GM19351 (cell line): ENCODE measurements around the gene CD33.
"Not testable (repeated sequence)": the region's sequence is repeated elsewhere in the genome, so short reads cannot be mapped to it uniquely, and the experiment has no call there.

ENCODE experiments used
- ATAC-seq: cut with Tn5 transposase; IDR thresholded peaks from one replicate; pipeline ENCODE4 v1.9.1; 2021; ENCODE audit warnings: mild to moderate bottlenecking, moderate library complexity; ENCODE audit not compliant: unreplicated experiment

Gene CD33

GRCh38 chr19:51210191-51210784, 14.6 kb upstream of the CD33 start:
- no peak for ATAC-seq

DNA sequence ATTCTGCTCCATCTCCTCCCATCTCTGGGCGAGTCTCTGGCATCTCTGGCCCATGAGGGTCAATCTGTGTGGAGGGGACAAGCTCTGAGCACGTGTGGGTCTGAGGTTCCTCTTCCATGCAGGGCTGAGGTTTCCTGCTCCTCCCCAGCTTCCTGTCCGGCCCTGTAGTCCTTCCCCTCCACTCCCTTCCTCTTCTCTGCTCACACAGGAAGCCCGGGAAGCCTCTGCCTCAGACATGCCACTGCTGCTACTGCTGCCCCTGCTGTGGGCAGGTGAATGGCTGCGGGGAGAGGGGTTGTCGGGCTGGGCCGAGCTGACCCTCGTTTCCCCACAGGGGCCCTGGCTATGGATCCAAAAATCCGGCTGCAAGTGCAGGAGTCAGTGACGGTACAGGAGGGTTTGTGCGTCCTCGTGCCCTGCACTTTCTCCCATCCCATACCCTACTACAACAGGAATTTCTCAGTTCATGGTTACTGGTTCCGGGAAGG, 14.0 kb upstream of the CD33 start:
- ATAC-seq: not testable (repeated sequence)

GRCh38 chr19:51211833-51212232, 13.0 kb upstream of the CD33 start:
- ATAC-seq: no peak

DNA sequence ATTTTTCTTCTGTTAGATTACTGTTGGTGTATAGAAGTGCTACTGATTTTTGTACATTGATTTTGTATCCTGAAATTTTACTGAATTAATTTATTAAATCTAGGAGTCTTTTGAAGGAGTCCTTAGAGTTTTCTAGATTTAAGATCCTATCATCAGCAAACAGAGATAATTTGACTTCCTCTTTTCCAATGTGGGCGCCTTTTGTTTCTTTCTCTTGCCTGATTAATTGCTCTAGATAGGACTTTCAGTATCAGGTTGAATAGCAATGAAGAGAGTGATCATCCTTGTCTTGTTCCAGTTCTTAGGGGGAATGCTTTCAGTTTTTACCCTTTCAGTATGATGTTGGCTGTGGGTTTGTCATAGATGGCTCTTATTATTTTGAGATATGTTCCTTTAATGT, 5.6 kb upstream of the CD33 start:
- ATAC-seq: no peak

DNA sequence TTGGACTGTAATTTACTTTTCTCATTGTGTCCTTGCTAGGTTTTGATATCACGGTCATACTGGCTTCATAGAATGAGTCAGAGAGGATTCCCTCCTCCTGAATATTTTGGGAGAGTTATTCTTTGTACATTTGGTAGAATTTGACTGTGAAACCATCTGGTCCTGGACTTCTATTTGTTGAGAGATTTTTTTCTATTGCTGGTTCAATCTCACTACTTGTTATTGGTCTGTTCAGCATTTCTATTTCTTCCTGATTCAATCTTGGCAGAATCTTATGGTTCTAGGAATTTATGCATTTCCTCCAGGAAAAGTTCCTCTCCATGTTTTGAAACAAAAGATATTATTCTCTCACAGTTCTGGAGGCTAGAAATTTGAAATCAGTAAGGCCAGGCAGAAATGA, 4.9 kb upstream of the CD33 start:
- no peak for ATAC-seq

DNA sequence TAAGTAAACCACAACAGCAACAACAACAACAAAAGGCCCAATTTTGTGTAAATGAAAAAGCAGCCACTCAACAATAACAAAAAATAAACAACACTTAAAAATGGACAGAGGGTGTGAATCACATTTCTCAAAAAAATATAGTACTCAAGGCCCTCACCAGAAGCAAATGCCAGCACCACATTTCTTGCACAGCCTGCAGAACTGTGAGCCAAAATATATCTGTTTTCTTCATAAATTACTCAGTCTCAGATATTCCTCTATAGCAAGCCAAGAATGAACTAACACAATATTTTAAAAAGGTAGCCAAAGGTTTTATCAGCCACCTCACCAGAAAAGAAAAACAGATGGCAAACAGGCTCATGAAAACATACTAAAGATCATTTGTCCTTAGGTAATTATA, 3.9 kb upstream of the CD33 start:
- no peak for ATAC-seq

DNA sequence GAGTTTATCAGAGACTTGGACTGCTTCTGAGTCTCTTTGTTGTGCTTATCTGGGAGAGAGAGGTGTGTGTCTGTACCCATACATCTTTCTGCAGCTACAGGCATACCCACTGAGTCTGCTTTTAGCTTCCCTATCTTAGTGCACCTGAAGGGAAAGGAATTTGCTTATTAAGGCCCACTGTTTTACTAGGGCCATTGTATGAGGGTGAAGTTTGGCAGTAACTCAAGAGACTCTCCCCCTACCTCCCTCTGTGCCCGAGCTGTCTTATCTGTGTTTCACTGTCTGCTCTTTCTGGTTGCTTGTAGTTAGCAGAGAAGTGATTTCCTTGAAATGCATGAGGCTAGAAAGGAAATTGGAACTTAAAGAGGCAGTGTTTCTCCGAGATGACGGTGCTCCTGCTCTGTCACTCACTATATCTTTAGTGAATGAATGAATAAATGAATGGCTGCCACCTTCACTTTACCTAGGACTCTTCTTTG, 678 bp upstream of the CD33 start:
- ATAC-seq: no peak

DNA sequence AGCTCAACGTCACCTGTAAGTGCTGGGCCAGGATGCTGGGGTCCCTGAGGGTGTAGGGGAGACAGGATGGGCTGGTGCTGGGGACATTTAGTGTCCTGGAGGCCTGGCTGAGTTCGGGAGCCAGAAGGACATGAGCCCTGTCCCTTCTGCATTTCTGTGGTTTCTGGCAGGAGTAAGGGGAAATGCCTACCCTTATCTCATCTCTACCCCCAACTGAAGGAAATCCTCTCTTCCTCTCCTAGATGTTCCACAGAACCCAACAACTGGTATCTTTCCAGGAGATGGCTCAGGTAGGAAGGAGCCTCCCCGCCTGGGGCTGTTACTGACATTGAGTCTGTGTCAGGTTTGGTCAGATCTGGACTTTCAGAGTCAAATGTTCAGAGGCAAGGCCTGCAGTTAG, 1.2 kb downstream of the CD33 start:
- ATAC-seq: no peak

DNA sequence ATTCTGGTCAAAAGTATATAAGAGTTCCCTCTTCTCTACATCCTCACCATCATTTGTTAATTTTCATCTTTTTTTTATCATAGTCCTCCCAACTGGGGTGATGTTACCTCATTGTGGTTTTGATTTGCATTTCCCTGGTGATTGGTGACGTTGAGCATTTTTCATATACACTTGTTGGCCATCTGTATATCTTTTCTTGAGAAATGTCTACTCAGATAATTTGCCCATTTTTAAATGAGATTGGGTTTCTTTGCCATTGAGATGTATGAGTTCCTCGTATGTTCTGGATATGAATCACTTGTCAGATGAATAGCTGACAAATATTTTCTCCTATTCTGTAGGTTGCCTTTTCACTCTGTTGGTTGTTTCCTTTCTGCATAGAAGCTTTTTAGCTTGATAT, 2.4 kb downstream of the CD33 start:
- no peak for ATAC-seq

DNA sequence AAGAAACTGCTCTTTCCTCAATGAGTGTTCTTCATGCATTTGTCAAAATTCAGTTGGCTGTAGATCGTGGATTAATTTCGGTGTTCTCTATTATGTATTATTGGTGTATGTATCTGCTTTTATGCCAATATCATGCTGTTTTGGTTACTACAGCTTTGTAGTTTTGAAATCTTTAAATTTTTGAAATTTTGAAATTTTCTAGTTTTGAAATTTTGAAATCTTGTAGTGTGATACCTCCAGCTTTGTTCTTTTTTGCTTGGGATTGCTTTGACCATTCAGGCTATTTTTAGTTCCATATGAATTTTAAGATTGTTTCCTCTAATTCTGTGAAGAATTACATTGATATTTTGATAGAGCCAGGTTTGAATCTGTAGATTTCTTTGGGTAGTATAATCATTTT, 3.1 kb downstream of the CD33 start:
- no peak for ATAC-seq

GRCh38 chr19:51240866-51241265, 16.0 kb downstream of the CD33 start:
- no peak for ATAC-seq

DNA sequence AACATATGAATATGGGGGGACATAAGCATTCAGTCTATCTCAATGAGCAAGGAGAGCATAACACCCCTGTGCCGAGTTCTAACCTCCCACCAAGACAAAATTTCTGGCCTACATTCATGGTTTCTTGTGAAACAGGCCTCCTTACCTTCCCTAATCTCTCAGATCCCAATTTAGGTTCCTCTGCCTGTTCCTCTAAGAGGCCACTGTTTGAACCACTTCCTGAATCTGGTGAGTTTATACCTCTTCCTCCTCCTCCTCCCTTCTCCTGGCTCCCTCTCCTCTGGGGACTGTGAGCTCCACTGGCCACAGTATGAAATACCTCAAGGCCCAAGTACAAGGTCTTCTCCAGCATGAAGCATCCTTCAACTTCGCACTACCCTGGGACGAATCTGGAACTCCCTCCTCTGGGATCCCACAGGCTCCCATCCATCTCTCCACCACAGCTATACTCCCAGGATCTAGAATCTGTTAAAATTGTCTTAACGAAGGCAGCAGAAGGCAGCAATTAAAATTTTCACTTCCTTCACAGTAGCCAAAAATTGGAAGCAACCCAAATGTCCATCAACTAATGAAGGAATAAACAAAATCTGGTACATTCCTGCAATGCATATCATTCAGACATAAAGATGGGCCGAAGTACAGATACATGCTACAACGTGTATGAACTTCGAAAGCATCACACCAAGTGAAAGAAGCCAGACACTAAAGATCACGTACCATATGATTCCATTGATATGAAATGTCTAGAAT, 18.2 kb downstream of the CD33 start:
- ATAC-seq: no peak

- no peak for ATAC-seq
These were observed 21.3 kb downstream of the CD33 start for GRCh38 chr19:51246164-51246552.

DNA sequence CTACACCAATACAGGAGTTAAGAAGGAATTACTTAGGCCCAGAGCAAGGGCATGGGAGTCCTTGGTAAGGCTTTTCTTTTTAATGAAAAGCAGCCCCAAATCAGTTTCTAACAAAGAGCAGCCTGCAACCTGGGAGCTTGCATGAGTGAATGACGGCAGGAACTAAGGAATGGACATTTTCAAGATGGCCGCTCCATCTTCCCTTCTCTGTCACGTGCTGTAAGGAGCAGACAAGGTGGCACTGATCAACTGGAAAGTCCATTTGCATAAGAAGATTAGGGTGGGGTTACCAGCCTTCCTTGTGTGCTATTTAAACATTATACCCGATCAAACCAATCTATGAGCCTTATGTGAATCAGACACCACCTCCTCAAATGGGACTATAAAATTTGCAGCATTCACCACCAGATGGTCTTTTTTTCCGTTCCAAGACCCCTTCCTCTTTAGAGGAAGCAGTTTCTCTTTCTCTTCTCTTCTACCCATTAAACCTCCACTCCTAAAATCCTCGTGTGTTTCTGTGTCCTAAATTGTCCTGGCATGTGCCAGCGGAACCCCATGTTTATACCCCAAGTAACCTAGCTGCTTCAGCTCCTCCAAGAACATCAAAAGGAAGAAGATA, 23.2 kb downstream of the CD33 start:
- no peak for ATAC-seq

DNA sequence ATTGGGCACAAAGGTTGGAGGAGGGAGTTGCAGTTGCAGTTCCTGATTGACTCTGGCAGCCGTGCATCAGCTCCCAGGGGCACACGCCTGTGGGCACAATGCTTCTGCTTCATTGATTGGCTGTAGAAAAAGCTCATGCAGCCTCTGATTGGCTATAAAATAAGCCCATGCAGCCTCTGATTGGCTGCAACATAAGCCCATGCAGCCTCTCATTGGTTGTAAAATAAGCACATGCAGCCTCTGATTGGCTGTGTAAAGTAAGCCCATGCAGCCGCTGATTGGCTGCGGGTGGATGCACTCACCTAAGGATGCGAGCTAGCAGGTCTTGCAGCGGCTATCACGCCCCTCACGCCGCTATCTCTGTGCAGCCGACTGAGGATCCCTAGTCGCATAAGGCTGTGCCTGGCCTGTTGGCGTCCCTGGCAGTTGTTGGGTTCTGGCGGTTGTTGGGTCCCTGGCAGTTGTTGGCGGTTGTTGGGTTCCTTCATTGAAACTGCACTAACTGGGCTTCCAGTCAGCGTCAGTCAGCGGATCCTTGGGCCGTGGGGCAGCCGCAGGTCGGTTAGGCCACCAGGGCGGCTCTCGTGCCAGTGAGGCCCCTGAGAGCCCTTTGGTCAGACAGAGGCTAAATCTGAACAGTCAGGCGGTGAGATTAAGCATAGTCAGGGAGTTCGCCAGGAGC, 26.0 kb downstream of the CD33 start, which contains the start of gene SIGLECL1:
TSS of gene SIGLECL1 (plus strand) at position 295 of the 682 bp plus-strand sequence. CDS start 12,993 bp downstream, outside the sequence.
- no peak for ATAC-seq

GRCh38 chr19:51251468-51251820, 26.6 kb downstream of the CD33 start:
- ATAC-seq: no peak

DNA sequence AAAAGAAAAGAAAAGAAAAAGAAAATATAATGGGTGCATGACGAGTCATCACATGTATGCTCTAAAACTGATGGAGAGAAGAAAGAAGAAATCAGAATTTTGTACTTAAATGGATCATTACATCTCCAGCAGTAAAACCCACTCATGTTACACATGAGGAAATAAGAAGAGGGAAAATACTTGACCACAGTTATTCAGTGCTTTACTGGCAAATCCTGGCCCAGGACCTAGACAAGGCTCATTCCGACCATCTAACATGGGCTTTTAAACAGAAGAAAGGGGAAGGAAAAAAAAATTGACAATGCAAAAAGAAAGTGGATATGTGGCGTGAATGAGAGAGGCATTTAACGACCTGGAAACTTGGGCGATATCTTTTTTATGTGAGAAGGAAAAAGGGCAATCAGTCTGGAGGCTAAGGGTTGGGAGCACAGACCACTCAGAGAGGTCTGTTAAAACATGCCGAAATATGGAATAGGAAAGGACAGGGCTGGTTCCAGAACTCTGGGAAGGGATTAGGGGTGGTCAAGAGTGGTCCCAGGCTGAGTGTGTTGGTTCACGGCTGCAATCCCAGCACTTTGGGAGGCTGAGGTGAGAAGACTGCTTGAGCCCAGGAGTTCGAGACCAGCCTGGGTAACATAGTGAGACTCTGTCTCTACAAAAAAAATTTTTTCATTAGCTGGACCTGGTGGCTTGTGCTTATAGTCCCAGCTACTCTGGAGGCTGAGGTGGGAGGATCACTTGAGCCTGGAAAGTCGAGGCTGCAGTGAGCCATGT, 27.6 kb downstream of the CD33 start:
- ATAC-seq: no peak

- ATAC-seq: no peak
These were observed 28.4 kb downstream of the CD33 start for GRCh38 chr19:51253088-51253806.

GRCh38 chr19:51256155-51256625, 31.3 kb downstream of the CD33 start:
- ATAC-seq: no peak

DNA sequence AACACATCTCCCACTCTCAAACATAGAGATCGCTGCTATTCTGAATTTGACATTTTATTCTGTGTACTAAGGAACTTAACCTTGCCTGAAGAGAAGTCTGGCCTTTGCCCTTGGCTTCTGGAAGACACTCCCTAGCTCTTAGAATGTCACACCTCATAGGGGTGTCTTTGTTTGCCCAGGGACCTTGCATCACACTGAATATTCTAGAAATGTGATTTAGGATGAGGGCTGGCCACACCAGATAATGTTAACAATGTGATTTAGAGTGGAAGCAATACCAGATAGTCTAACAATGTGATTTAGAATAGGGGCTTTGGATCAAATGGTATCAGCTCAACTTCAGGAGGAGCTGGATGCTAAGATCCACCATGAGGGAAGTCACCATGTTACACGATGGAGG, 32.6 kb downstream of the CD33 start:
- no peak for ATAC-seq
